HepG2 (cell line): Measurements from ENCODE around the gene P3H4. TPM values are rescaled to one million over a fixed set of nuclear protein-coding genes. Genes with fewer than 3 reads are reported as not detected.

Source experiments
- ADNP ChIP-seq: sonication (generic); formaldehyde crosslinking; IDR thresholded peaks from 2 replicates; pipeline ENCODE4 v1.4.0; 2020; ENCODE audit warnings: missing genetic modification reagents
- ARNT2 ChIP-seq: sonication (generic); formaldehyde crosslinking; IDR thresholded peaks from 2 replicates; pipeline ENCODE4 v1.8.0; 2022; ENCODE audit warnings: mild to moderate bottlenecking, low read depth, missing genetic modification reagents, moderate library complexity
- KLF6 ChIP-seq: IDR thresholded peaks from 2 replicates; pipeline ENCODE4 v1.8.0; 2016; ENCODE audit warnings: missing biosample characterization, missing genetic modification reagents
- POLR2AphosphoS5 ChIP-seq: IDR thresholded peaks from 2 replicates; pipeline ENCODE4 v1.6.1; 2012; ENCODE audit warnings: low read depth, low read length
- RAD21 ChIP-seq: fragments of 450-650 bp; formaldehyde crosslinking; IDR thresholded peaks from 2 replicates; pipeline ENCODE4 v1.5.0; 2020; ENCODE audit warnings: mild to moderate bottlenecking
- SSRP1 ChIP-seq: IDR thresholded peaks from 2 replicates; pipeline ENCODE4 v1.6.1; 2016; ENCODE audit warnings: control low read depth
- TCF7L2 ChIP-seq: IDR thresholded peaks from 2 replicates; pipeline ENCODE4 v1.6.1; 2011; ENCODE audit warnings: mild to moderate bottlenecking, low read depth, low read length, moderate library complexity
- TMF1 ChIP-seq: sonication (generic); formaldehyde crosslinking; IDR thresholded peaks from 2 replicates; pipeline ENCODE4 v1.8.1; 2022; ENCODE audit warnings: low read depth, missing genetic modification reagents
- WIZ ChIP-seq: sonication (generic); formaldehyde crosslinking; IDR thresholded peaks from 2 replicates; pipeline ENCODE4 v1.5.1; 2020; ENCODE audit warnings: mild to moderate bottlenecking, missing genetic modification reagents
- ZC3H13 ChIP-seq: sonication (generic); formaldehyde crosslinking; IDR thresholded peaks from 2 replicates; pipeline ENCODE4 v1.8.1; 2023; ENCODE audit warnings: mild to moderate bottlenecking, missing genetic modification reagents, moderate library complexity
- ZFP41 ChIP-seq: sonication (generic); formaldehyde crosslinking; IDR thresholded peaks from 2 replicates; pipeline ENCODE4 v1.4.0; 2020; ENCODE audit warnings: mild to moderate bottlenecking, missing genetic modification reagents, borderline replicate concordance
- ZNF274 ChIP-seq: sonication (generic); formaldehyde crosslinking; IDR thresholded peaks from 2 replicates; pipeline ENCODE4 v1.5.1; 2020; ENCODE audit warnings: mild to moderate bottlenecking, missing genetic modification reagents
- ZNF383 ChIP-seq: sonication (generic); formaldehyde crosslinking; IDR thresholded peaks from 2 replicates; pipeline ENCODE4 v1.4.0; 2020; ENCODE audit warnings: missing genetic modification reagents, mild to moderate bottlenecking, borderline replicate concordance
- ZNF550 ChIP-seq: sonication (generic); formaldehyde crosslinking; IDR thresholded peaks from 2 replicates; pipeline ENCODE4 v1.4.0; 2020; ENCODE audit warnings: mild to moderate bottlenecking, missing genetic modification reagents, borderline replicate concordance
- ZNF672 ChIP-seq: sonication (generic); formaldehyde crosslinking; IDR thresholded peaks from 2 replicates; pipeline ENCODE4 v1.8.1; 2022; ENCODE audit warnings: missing genetic modification reagents
- polyA plus RNA-seq, 8 experiments: library from polyadenylated mRNA; depleted of rRNA in 3 of 8; stranded (reverse) in 7 of 8; unstranded in 1 of 8; fragments of >200 nt; fragmentation: Illumina TruSeq in 4 of 8; extraction: Trizol in 4 of 8; gene quantifications; 2 replicates each; pipeline versions ENCODE4 v1.2.1 to v1.2.3, GENCODE V29; 2011 to 2016; ENCODE audit warnings: low read depth in 4 of 8, missing spikeins in 1 of 8, mixed read lengths in 1 of 8; ENCODE audit not compliant: insufficient read depth in 1 of 8
- total RNA-seq, 5 experiments: library from RNA; depleted of rRNA; stranded (reverse); fragments of >200 nt; fragmentation: Illumina TruSeq; extraction: Trizol; gene quantifications; 2 replicates each; pipeline ENCODE4 v1.2.3, GENCODE V29; 2016; ENCODE audit warnings: low read depth in 1 of 5
- TF ChIP-seq, protein P1 (sequence below), 2 experiments: sonication (generic) in 1 of 2; formaldehyde crosslinking in 1 of 2; IDR thresholded peaks; 2 replicates each; pipeline versions ENCODE4 v1.6.1 to v1.9.0; 2014 to 2022; ENCODE audit warnings: antibody characterized with exemption in 1 of 2, borderline replicate concordance in 1 of 2, inconsistent platforms in 1 of 2, low read depth in 1 of 2, missing genetic modification reagents in 1 of 2
- TF ChIP-seq, protein P2 (sequence below), 2 experiments: sonication (generic) in 1 of 2; formaldehyde crosslinking in 1 of 2; IDR thresholded peaks; 2 replicates each; pipeline versions ENCODE4 v1.4.0 to v1.6.1; 2018 to 2020; ENCODE audit warnings: missing genetic modification reagents in 2 of 2, borderline replicate concordance in 1 of 2, low read depth in 1 of 2, mild to moderate bottlenecking in 1 of 2, missing biosample characterization in 1 of 2
- TF ChIP-seq, protein P3 (sequence below): sonication (generic); formaldehyde crosslinking; IDR thresholded peaks from 2 replicates; pipeline ENCODE4 v1.8.0; 2022; ENCODE audit warnings: mild to moderate bottlenecking, missing genetic modification reagents, moderate library complexity
- TF ChIP-seq, protein P4 (sequence below): sonication (generic); formaldehyde crosslinking; IDR thresholded peaks from 2 replicates; pipeline ENCODE4 v1.5.1; 2020; ENCODE audit warnings: mild to moderate bottlenecking, missing genetic modification reagents, borderline replicate concordance

P3H4 gene
- total and polyA plus RNA-seq, 2 of the 13 experiments (the other 11 are each of a cell fraction or from before 2014, with no cell fraction given): 37.1 to 50.6 TPM

DNA sequence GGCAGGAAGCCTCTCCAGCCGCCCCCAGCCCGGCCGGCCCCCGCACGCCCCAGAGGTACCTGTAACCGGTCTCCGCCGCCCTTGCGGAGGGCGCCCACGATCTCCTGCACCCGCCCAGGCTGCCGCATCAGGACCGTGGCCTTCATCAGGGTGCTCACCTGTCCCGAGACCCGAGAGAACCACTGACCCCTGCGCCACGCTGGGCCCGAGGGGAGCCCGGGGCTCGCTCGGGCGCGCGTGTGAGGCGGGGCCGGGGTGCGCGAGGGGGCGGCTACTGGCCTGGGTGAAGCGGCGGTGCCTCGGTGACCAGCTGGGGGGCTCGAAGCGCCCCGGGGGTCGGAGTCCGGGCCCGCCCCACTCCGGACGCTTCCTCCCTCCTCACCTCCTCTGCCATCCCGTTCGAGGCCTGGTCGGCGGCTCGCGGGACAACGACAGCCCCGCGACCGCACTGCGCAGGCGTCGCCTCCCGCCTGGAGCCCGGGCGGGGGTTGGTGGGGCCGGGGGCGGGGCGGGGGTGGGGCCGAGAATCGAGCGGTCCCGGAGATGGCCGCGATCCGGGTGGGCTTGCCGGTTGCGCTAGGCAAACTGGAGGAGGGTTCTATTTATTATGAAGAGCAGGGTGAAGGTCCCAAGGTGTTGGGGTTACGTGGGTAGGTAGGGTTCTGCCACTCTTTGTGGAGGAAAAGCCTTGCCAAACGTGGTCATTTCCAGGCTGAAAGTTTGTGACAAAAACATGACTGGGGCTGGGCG, 24.2 kb upstream of the P3H4 start, which contains the start of gene NT5C3B (continued):
- TF ChIP-seq WIZ (CRISPR knock-in tag) (peak; percentile 60; the same call in 1 of the 2 replicates), ZNF274 (CRISPR knock-in tag) (peak; percentile 73; the same call in 1 of the 2 replicates), ZNF672 (CRISPR knock-in tag) (no peak), ADNP (CRISPR knock-in tag) (no peak), ZNF383 (CRISPR knock-in tag) (no peak), KLF6 (peak; percentile 72), SSRP1 (no peak), ZC3H13 (0 out of 2 replicates have a peak, but pooled peaks have one; percentile 49), ZNF550 (CRISPR knock-in tag) (no peak), ARNT2 (CRISPR knock-in tag) (peak; percentile 52; the same call in 1 of the 2 replicates), ZFP41 (CRISPR knock-in tag) (no peak), RAD21 (CRISPR knock-in tag) (peak; percentile 29; the same call in 1 of the 2 replicates), TMF1 (no peak), POLR2AphosphoS5 (peak; percentile 80), TCF7L2 (no peak)
- TF ChIP-seq, protein P1, sequence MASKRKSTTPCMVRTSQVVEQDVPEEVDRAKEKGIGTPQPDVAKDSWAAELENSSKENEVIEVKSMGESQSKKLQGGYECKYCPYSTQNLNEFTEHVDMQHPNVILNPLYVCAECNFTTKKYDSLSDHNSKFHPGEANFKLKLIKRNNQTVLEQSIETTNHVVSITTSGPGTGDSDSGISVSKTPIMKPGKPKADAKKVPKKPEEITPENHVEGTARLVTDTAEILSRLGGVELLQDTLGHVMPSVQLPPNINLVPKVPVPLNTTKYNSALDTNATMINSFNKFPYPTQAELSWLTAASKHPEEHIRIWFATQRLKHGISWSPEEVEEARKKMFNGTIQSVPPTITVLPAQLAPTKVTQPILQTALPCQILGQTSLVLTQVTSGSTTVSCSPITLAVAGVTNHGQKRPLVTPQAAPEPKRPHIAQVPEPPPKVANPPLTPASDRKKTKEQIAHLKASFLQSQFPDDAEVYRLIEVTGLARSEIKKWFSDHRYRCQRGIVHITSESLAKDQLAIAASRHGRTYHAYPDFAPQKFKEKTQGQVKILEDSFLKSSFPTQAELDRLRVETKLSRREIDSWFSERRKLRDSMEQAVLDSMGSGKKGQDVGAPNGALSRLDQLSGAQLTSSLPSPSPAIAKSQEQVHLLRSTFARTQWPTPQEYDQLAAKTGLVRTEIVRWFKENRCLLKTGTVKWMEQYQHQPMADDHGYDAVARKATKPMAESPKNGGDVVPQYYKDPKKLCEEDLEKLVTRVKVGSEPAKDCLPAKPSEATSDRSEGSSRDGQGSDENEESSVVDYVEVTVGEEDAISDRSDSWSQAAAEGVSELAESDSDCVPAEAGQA (IDR thresholded peaks at IDR 0.05; ENCODE audit: low read depth): no peak
- TF ChIP-seq, protein P1 (CRISPR knock-in tag; IDR thresholded peaks at IDR 0.05; ENCODE audit: borderline replicate concordance): 0 out of 2 replicates have a peak, but pooled peaks have one; percentile 7
- TF ChIP-seq, protein P2, sequence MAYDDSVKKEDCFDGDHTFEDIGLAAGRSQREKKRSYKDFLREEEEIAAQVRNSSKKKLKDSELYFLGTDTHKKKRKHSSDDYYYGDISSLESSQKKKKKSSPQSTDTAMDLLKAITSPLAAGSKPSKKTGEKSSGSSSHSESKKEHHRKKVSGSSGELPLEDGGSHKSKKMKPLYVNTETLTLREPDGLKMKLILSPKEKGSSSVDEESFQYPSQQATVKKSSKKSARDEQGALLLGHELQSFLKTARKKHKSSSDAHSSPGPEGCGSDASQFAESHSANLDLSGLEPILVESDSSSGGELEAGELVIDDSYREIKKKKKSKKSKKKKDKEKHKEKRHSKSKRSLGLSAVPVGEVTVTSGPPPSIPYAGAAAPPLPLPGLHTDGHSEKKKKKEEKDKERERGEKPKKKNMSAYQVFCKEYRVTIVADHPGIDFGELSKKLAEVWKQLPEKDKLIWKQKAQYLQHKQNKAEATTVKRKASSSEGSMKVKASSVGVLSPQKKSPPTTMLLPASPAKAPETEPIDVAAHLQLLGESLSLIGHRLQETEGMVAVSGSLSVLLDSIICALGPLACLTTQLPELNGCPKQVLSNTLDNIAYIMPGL (CRISPR knock-in tag; IDR thresholded peaks at IDR 0.05; ENCODE audit: borderline replicate concordance in 1 of 2, low read depth in 1 of 2): peak in 1 of 2 experiments; percentile 82; a peak in 2 of 4 replicates
- TF ChIP-seq, protein P3, sequence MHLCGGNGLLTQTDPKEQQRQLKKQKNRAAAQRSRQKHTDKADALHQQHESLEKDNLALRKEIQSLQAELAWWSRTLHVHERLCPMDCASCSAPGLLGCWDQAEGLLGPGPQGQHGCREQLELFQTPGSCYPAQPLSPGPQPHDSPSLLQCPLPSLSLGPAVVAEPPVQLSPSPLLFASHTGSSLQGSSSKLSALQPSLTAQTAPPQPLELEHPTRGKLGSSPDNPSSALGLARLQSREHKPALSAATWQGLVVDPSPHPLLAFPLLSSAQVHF (CRISPR knock-in tag): 0 out of 2 replicates have a peak, but pooled peaks have one; percentile 21
- TF ChIP-seq, protein P4, sequence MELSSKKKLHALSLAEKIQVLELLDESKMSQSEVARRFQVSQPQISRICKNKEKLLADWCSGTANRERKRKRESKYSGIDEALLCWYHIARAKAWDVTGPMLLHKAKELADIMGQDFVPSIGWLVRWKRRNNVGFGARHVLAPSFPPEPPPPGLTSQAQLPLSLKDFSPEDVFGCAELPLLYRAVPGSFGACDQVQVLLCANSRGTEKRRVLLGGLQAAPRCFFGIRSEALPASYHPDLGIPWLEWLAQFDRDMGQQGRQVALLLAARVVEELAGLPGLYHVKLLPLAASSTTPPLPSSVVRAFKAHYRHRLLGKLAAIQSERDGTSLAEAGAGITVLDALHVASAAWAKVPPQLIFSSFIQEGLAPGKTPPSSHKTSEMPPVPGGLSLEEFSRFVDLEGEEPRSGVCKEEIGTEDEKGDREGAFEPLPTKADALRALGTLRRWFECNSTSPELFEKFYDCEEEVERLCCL: no peak
